HepG2 (cell line): Measurements from ENCODE around the gene ARTN. TPM values are rescaled to one million over a fixed set of nuclear protein-coding genes. Genes with fewer than 3 reads are reported as not detected.

Experiments used
- AHDC1 ChIP-seq: sonication (generic); formaldehyde crosslinking; IDR thresholded peaks from 2 replicates; pipeline ENCODE4 v1.5.1; 2020; ENCODE audit warnings: mild to moderate bottlenecking, missing genetic modification reagents, borderline replicate concordance
- CSRNP2 ChIP-seq: sonication (generic); formaldehyde crosslinking; conservative IDR thresholded peaks from 2 replicates; pipeline ENCODE4 v1.8.0; 2022; ENCODE audit warnings: low read depth, missing genetic modification reagents
- DBP ChIP-seq: sonication (generic); formaldehyde crosslinking; IDR thresholded peaks from 2 replicates; pipeline ENCODE4 v1.4.0; 2020; ENCODE audit warnings: missing genetic modification reagents; ENCODE audit errors: not compliant biosample characterization
- GTF3A ChIP-seq: sonication (generic); formaldehyde crosslinking; conservative IDR thresholded peaks from 2 replicates; pipeline ENCODE4 v1.4.0; 2020; ENCODE audit warnings: mild to moderate bottlenecking, missing genetic modification reagents
- KMT2A ChIP-seq: sonication (generic); formaldehyde crosslinking; IDR thresholded peaks from 2 replicates; pipeline ENCODE4 v1.4.0; 2020; ENCODE audit warnings: missing genetic modification reagents
- NFATC3 ChIP-seq: sonication (generic); formaldehyde crosslinking; IDR thresholded peaks from 2 replicates; pipeline ENCODE4 v1.5.1; 2020; ENCODE audit warnings: mild to moderate bottlenecking, missing genetic modification reagents
- SIX4 ChIP-seq: sonication (generic); formaldehyde crosslinking; IDR thresholded peaks from 2 replicates; pipeline ENCODE4 v1.4.0; 2020; ENCODE audit warnings: missing genetic modification reagents
- SMAD9 ChIP-seq: sonication (generic); formaldehyde crosslinking; IDR thresholded peaks from 2 replicates; pipeline ENCODE4 v1.5.1; 2020; ENCODE audit warnings: mild to moderate bottlenecking, missing genetic modification reagents
- SP140L ChIP-seq: sonication (generic); formaldehyde crosslinking; IDR thresholded peaks from 2 replicates; pipeline ENCODE4 v1.4.0; 2020; ENCODE audit warnings: missing genetic modification reagents, borderline replicate concordance
- THAP9 ChIP-seq: sonication (generic); formaldehyde crosslinking; IDR thresholded peaks from 2 replicates; pipeline ENCODE4; 2020; ENCODE audit warnings: missing genetic modification reagents, mild to moderate bottlenecking, borderline replicate concordance
- YY1 ChIP-seq: IDR thresholded peaks from 2 replicates; pipeline ENCODE4 v1.6.1; 2011; ENCODE audit warnings: low read length, low read depth, moderate library complexity, mild to moderate bottlenecking; ENCODE audit not compliant: insufficient read depth, insufficient replicate concordance
- ZNF10 ChIP-seq: sonication (generic); formaldehyde crosslinking; IDR thresholded peaks from 2 replicates; pipeline ENCODE4 v1.4.0; 2020; ENCODE audit warnings: mild to moderate bottlenecking, low read depth, missing genetic modification reagents, borderline replicate concordance
- ZNF143 ChIP-seq: sonication (generic); formaldehyde crosslinking; IDR thresholded peaks from 2 replicates; pipeline ENCODE4 v1.4.0; 2020; ENCODE audit warnings: missing genetic modification reagents
- ZNF446 ChIP-seq: sonication (generic); formaldehyde crosslinking; IDR thresholded peaks from 2 replicates; pipeline ENCODE4 v1.5.0; 2020; ENCODE audit warnings: mild to moderate bottlenecking, missing genetic modification reagents
- ZNF709 ChIP-seq: sonication (generic); formaldehyde crosslinking; IDR thresholded peaks from 2 replicates; pipeline ENCODE4 v1.5.0; 2020; ENCODE audit warnings: mild to moderate bottlenecking, missing genetic modification reagents
- ZNF724P ChIP-seq: sonication (generic); formaldehyde crosslinking; IDR thresholded peaks from 2 replicates; pipeline ENCODE4 v1.8.0; 2022; ENCODE audit warnings: missing genetic modification reagents, borderline replicate concordance
- ZSCAN29 ChIP-seq: sonication (generic); formaldehyde crosslinking; conservative IDR thresholded peaks from 2 replicates; pipeline ENCODE4 v1.4.0; 2020; ENCODE audit warnings: mild to moderate bottlenecking, missing genetic modification reagents
- ZZZ3 ChIP-seq: sonication (generic); formaldehyde crosslinking; IDR thresholded peaks from 2 replicates; pipeline ENCODE4 v1.4.0; 2020; ENCODE audit warnings: missing genetic modification reagents, mild to moderate bottlenecking, borderline replicate concordance
- polyA plus RNA-seq, 8 experiments: library from polyadenylated mRNA; depleted of rRNA in 3 of 8; stranded (reverse) in 7 of 8; unstranded in 1 of 8; fragments of >200 nt; fragmentation: Illumina TruSeq in 4 of 8; extraction: Trizol in 4 of 8; gene quantifications; 2 replicates each; pipeline versions ENCODE4 v1.2.1 to v1.2.3, GENCODE V29; 2011 to 2016; ENCODE audit warnings: low read depth in 4 of 8, missing spikeins in 1 of 8, mixed read lengths in 1 of 8; ENCODE audit not compliant: insufficient read depth in 1 of 8
- total RNA-seq, 5 experiments: library from RNA; depleted of rRNA; stranded (reverse); fragments of >200 nt; fragmentation: Illumina TruSeq; extraction: Trizol; gene quantifications; 2 replicates each; pipeline ENCODE4 v1.2.3, GENCODE V29; 2016; ENCODE audit warnings: low read depth in 1 of 5

The ARTN gene
- total and polyA plus RNA-seq, 2 of the 13 experiments (the other 11 are each of a cell fraction or from before 2014, with no cell fraction given), result 0.11 to 0.62 TPM

- no peak for TF ChIP-seq AHDC1 (CRISPR knock-in tag)
- no peak for TF ChIP-seq ZNF10
- TF ChIP-seq THAP9 (CRISPR knock-in tag), result no peak
- no peak for TF ChIP-seq SMAD9
- TF ChIP-seq DBP (CRISPR knock-in tag), result no peak
- TF ChIP-seq ZNF143 (CRISPR knock-in tag), result peak; percentile 91
- peak; percentile 43 for TF ChIP-seq YY1
- TF ChIP-seq ZZZ3 (CRISPR knock-in tag), result no peak
- no peak for TF ChIP-seq ZSCAN29 (CRISPR knock-in tag)
- TF ChIP-seq ZNF724P, result peak; percentile 45; the same call in 1 of the 2 replicates
- TF ChIP-seq NFATC3 (CRISPR knock-in tag), result no peak
- TF ChIP-seq ZNF446, result no peak
- no peak for TF ChIP-seq SP140L (CRISPR knock-in tag)
- TF ChIP-seq KMT2A, result 0 out of 2 replicates have a peak, but pooled peaks have one; percentile 38
- TF ChIP-seq SIX4 (CRISPR knock-in tag), result no peak
- no peak for TF ChIP-seq GTF3A (CRISPR knock-in tag)
- TF ChIP-seq CSRNP2 (CRISPR knock-in tag), result no peak
- TF ChIP-seq ZNF709, result no peak
Observed at GRCh38 chr1:43969746-43970466, 36.3 kb downstream of the ARTN start, which contains the start of gene DPH2 (continued).
